ENCODE measurements around the gene SHROOM3. TPM values are rescaled to one million over a fixed set of nuclear protein-coding genes. Genes with fewer than 3 reads are reported as not detected.
A peak's percentile ranks its signal among the peaks of the same experiment; 100 is the strongest.

Gene SHROOM3
- total and polyA plus RNA-seq, 7 donors = 5.1 to 71.0 (median 28.2) TPM

DNA sequence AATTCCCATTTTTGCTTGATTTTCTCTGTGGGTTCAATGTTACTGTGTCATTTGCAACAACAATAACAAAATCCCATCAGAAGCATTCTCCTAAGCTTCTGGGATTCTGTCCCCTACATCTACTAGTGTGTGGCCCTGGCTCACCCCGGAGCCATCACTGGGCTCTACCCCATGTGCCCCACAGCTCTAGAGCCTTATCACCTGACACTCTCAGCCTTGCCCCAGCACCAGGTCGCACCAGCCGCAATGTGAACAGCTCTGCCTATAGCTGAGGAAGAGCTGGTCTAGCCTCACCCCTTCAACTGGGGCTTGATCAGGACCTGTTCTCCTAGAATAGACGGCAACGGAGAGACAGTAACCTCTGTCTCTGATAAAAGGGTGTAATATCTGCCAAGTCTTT is 161.7 kb downstream of the SHROOM3 start:
- H3K27me3 ChIP-seq = no peaks in the 10 kb centered on the region
- intact Hi-C loops (cut with DNase I) = no loop called here
- H3K36me3 ChIP-seq = no peaks in the 10 kb centered on the region
- H3K9me3 ChIP-seq = no peaks in the 10 kb centered on the region
- no peak overlapping the region for H3K4me3 ChIP-seq
- 67 to 78% methylated on average over 5 of the region's 5 CpGs for WGBS, 2 donors
- TF ChIP-seq POLR2AphosphoS5 (IDR thresholded peaks at IDR 0.05) (no peak), EP300 (IDR thresholded peaks at IDR 0.05) (no peak), POLR2A (IDR thresholded peaks at IDR 0.05) (no peak), CTCF (IDR thresholded peaks at IDR 0.05) (no peak)
- H3K27ac ChIP-seq = no peak overlapping the region
- DNase-seq = no peak
- H3K4me1 ChIP-seq = no peaks in the 10 kb centered on the region

- no peak for TF ChIP-seq CTCF (IDR thresholded peaks at IDR 0.05)
- no peak for TF ChIP-seq POLR2A (IDR thresholded peaks at IDR 0.05)
- no peak for TF ChIP-seq POLR2AphosphoS5 (IDR thresholded peaks at IDR 0.05)
- no peak for TF ChIP-seq EP300 (IDR thresholded peaks at IDR 0.05)
- no peaks in the 10 kb centered on the region for H3K4me1 ChIP-seq
Observed at GRCh38 chr4:76597423-76597979, 162.5 kb downstream of the SHROOM3 start.

DNA sequence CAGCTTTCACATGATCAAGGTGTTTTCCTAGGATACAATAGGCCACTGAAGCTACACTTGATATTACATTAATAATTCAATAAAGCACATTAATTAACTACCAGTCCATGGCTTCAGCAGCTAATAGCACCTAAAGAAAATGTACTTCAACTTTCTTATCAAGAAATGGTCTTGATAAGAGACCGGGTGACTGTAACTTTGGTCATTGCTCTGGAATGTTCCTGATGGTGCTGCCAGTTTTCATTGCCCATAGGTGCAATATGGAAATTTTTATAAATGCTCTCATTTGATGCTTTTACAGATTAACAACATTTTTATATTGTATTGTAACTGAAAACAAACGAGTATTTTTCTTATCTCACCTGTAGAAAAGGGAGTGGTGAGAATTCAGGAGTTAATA is 165.4 kb downstream of the SHROOM3 start:
- no peak overlapping the region for H3K27ac ChIP-seq
- H3K9me3 ChIP-seq = no peaks in the 10 kb centered on the region
- no peak for DNase-seq
- H3K4me1 ChIP-seq = no peaks in the 10 kb centered on the region
- H3K4me3 ChIP-seq = no peak overlapping the region
- 16 to 54% methylated on average over 2 of the region's 2 CpGs for WGBS, 2 donors
- intact Hi-C loops (cut with DNase I) = no loop called here
- no peak for TF ChIP-seq EP300 (IDR thresholded peaks at IDR 0.05)
- TF ChIP-seq POLR2AphosphoS5 (IDR thresholded peaks at IDR 0.05) = no peak
- TF ChIP-seq CTCF (IDR thresholded peaks at IDR 0.05) = no peak
- TF ChIP-seq POLR2A (IDR thresholded peaks at IDR 0.05) = no peak
- no peaks in the 10 kb centered on the region for H3K36me3 ChIP-seq
- no peaks in the 10 kb centered on the region for H3K27me3 ChIP-seq

More at GRCh38 chr4:76597423-76597979, 162.5 kb downstream of the SHROOM3 start:
- intact Hi-C loops (cut with DNase I) = no loop called here
- DNase-seq = no peak
- no peaks in the 10 kb centered on the region for H3K36me3 ChIP-seq
- no peak overlapping the region for H3K4me3 ChIP-seq
- H3K27ac ChIP-seq = no peak overlapping the region
- 65 to 72% methylated on average over 5 of the region's 5 CpGs for WGBS, 2 donors
- H3K27me3 ChIP-seq = no peaks in the 10 kb centered on the region
- no peaks in the 10 kb centered on the region for H3K9me3 ChIP-seq

DNA sequence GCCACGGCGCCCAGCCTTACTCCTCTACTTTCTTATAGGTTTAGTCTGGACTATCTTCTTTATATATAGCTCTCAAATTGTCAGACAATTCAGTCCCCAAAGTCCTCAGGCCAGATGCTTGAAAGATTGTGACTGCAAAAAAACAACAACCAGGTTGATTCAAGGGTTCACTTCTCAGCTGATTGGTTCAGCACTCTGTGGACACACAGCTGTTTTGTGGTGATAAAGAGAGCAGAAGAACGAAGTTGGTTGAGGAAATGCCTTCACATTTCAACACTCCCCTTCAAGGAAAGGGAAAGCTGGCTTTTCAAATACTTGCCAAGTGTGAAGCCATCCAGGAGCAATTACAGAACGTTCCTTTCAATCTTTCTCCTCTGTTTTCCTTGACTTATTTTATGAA is 166.8 kb downstream of the SHROOM3 start:
- H3K9me3 ChIP-seq = no peaks in the 10 kb centered on the region
- H3K4me1 ChIP-seq = peaks cover 0 to 4% (median 1%) of the 10 kb centered on the region in 4 donors
- TF ChIP-seq POLR2A (IDR thresholded peaks at IDR 0.05) = no peak
- TF ChIP-seq CTCF (IDR thresholded peaks at IDR 0.05) = no peak
- TF ChIP-seq EP300 (IDR thresholded peaks at IDR 0.05) = no peak
- no peak for TF ChIP-seq POLR2AphosphoS5 (IDR thresholded peaks at IDR 0.05)
- no peak overlapping the region for H3K4me3 ChIP-seq
- peak overlapping the region in 1 of 4 donors; percentile 45 for H3K27ac ChIP-seq
- intact Hi-C loops (cut with DNase I) = no loop called here
- H3K36me3 ChIP-seq = no peaks in the 10 kb centered on the region
- DNase-seq = no peak
- no peaks in the 10 kb centered on the region for H3K27me3 ChIP-seq
- 42% methylated on average over 4 of the region's 4 CpGs for WGBS, 2 donors

DNA sequence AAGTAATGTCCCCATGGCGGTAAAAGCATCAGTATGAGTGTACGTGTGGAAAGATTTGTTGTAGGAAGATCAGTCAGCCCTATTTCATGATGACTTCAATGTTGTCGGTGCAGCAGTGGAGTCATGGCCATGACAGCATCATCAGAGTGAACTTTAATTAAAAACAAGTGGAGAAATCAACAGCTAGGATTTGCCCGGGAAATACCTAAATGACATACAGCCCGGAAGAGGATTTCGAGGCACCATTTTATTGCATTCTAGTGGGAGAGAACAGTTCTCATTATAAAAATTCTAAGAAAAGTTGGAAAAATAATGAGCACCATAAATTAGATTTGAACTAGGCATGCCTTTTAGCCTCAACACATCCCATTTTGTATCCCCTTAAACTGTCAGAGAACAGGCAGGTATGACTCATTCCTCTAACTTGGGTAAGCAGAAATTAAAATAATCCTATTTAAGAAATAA is 170.1 kb downstream of the SHROOM3 start:
- intact Hi-C loops (cut with DNase I) = no loop called here
- Histone ChIP-seq H3K27me3 (no peaks in the 10 kb centered on the region), H3K4me1 (peaks cover 0 to 17% (median 6%) of the 10 kb centered on the region in 4 donors), H3K27ac (no peak overlapping the region), H3K36me3 (no peaks in the 10 kb centered on the region), H3K9me3 (no peaks in the 10 kb centered on the region), H3K4me3 (no peak overlapping the region)
- WGBS, 2 donors = 94 to 97% methylated on average over 6 of the region's 6 CpGs
- TF ChIP-seq POLR2AphosphoS5 (IDR thresholded peaks at IDR 0.05) = no peak
- no peak for TF ChIP-seq POLR2A (IDR thresholded peaks at IDR 0.05)
- TF ChIP-seq EP300 (IDR thresholded peaks at IDR 0.05) = no peak
- TF ChIP-seq CTCF (IDR thresholded peaks at IDR 0.05) = no peak
- DNase-seq = no peak
